Sciatic nerve (tissue), 2 donors: Measurements from ENCODE around the gene CEP57L1. TPM values are rescaled to one million over a fixed set of nuclear protein-coding genes. Genes with fewer than 3 reads are reported as not detected.
"Not testable (repeated sequence)": the region's sequence is repeated elsewhere in the genome, so short reads cannot be mapped to it uniquely, and the experiment has no call there.

Experiments
- ATAC-seq: fragments of 200-7000 bp; cut with Tn5 transposase; one replicate; pipeline ENCODE4 v1.9.1; 2020; ENCODE audit warnings: mild to moderate bottlenecking, moderate library complexity
- DNase-seq: peaks from one replicate; pipeline ENCODE4 v3.0.0-alpha.2; 2020; ENCODE audit warnings: low spot score
- intact Hi-C: fragments of 100-400 bp; cut with DNase I; formaldehyde crosslinking; loops from one replicate; pipeline ENCODE4 v1.14.2; 2022
- total RNA-seq: library from RNA; stranded (reverse); fragmentation: NEBNext Ultra II Directional; extraction: Animal tissue kit (Norgen Biotek cat#: 25700); gene quantifications from one replicate; pipeline ENCODE4 v1.2.1, GENCODE V29; 2021
- donor health status: DM: no; HTN: no; CAD: no.
- donor health status: DM: no; HTN: no; CAD: no.

The CEP57L1 gene
- total RNA-seq, 1 donor from 2014 or later, result 20.8 TPM

GRCh38 chr6:109096208-109096607, 901 bp downstream of the CEP57L1 start:
- no peak for ATAC-seq
- DNase-seq, result no peak
- intact Hi-C loops, result no loop called here

GRCh38 chr6:109097661-109098060, 2.4 kb downstream of the CEP57L1 start:
- DNase-seq, result no peak
- ATAC-seq, result no peak
- intact Hi-C loops, result no loop called here

GRCh38 chr6:109102762-109103161, 7.5 kb downstream of the CEP57L1 start:
- ATAC-seq, result no peak
- DNase-seq, result no peak
- intact Hi-C loops, result no loop called here

- DNase-seq (no peak), ATAC-seq (no peak)
- intact Hi-C loops, result no loop called here
These were observed 8.6 kb downstream of the CEP57L1 start for GRCh38 chr6:109103942-109104341.

GRCh38 chr6:109104512-109104911, 9.2 kb downstream of the CEP57L1 start:
- ATAC-seq (no peak), DNase-seq (no peak)
- intact Hi-C loops, result no loop called here

- DNase-seq (no peak), ATAC-seq (no peak)
- intact Hi-C loops, result no loop called here
These were observed 10.4 kb downstream of the CEP57L1 start for GRCh38 chr6:109105681-109106080.

- ATAC-seq, DNase-seq, intact Hi-C loops: not testable (repeated sequence)
These were observed 14.4 kb downstream of the CEP57L1 start for GRCh38 chr6:109109663-109110062.

- ATAC-seq, intact Hi-C loops, DNase-seq: not testable (repeated sequence)
These were observed 17.4 kb downstream of the CEP57L1 start for GRCh38 chr6:109112663-109113062.

- DNase-seq (no peak), ATAC-seq (peak; percentile 24)
- intact Hi-C loops, result no loop called here
These were observed 22.2 kb downstream of the CEP57L1 start for GRCh38 chr6:109117346-109118035.

GRCh38 chr6:109118337-109118736, 23.0 kb downstream of the CEP57L1 start:
- DNase-seq (no peak), ATAC-seq (no peak)
- intact Hi-C loops, result no loop called here

- intact Hi-C loops, result no loop called here
- ATAC-seq (no peak), DNase-seq (no peak)
These were observed 23.6 kb downstream of the CEP57L1 start for GRCh38 chr6:109118871-109119354.

GRCh38 chr6:109121411-109121810, 26.1 kb downstream of the CEP57L1 start:
- ATAC-seq (peak; percentile 66), DNase-seq (no peak)
- intact Hi-C loops, result no loop called here

- no peak for DNase-seq
- intact Hi-C loops, result no loop called here
- ATAC-seq, result no peak
These were observed 28.9 kb downstream of the CEP57L1 start for GRCh38 chr6:109124219-109124618.

GRCh38 chr6:109125504-109125903, 30.2 kb downstream of the CEP57L1 start:
- intact Hi-C loops, result no loop called here
- DNase-seq (no peak), ATAC-seq (no peak)

GRCh38 chr6:109130065-109130464, 34.8 kb downstream of the CEP57L1 start:
- no peak for DNase-seq
- no peak for ATAC-seq
- intact Hi-C loops, result no loop called here

- DNase-seq, intact Hi-C loops, ATAC-seq: not testable (repeated sequence)
These were observed 40.3 kb downstream of the CEP57L1 start for GRCh38 chr6:109135600-109135999.

GRCh38 chr6:109136039-109136438, 40.7 kb downstream of the CEP57L1 start:
- intact Hi-C loops, ATAC-seq, DNase-seq: not testable (repeated sequence)

GRCh38 chr6:109136530-109136929, 41.2 kb downstream of the CEP57L1 start:
- intact Hi-C loops, DNase-seq: not testable (repeated sequence)

GRCh38 chr6:109139109-109139508, 43.8 kb downstream of the CEP57L1 start:
- no peak for DNase-seq
- ATAC-seq, result no peak
- intact Hi-C loops, result no loop called here

More at GRCh38 chr6:109136530-109136929, 41.2 kb downstream of the CEP57L1 start:
- ATAC-seq, result not testable (repeated sequence)

- ATAC-seq, intact Hi-C loops, DNase-seq: not testable (repeated sequence)
These were observed 46.8 kb downstream of the CEP57L1 start for GRCh38 chr6:109142067-109142466.

- intact Hi-C loops, result no loop called here
- no peak for DNase-seq
- no peak for ATAC-seq
These were observed 47.9 kb downstream of the CEP57L1 start for GRCh38 chr6:109143191-109143590.
